ENCODE data around the gene ANKRD17.

ANKRD17 gene

DNA sequence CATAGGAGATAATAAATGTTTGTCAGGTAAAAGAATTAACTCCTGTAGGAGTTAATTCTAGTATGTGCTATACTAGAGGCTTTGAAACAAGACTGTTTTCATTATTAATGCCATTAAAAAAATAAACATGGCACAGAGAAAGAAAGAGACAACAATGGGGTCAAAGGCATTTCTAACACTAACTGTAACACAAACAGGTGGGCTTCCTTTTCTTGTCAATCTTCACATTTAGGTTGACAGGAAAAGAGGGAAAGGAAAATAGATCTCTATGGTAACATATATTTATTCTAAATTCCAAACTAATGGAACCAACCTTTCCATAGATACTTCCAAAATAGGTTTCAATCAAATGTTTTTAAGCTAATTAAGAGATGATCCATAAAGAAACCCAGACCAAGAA, 9.8 kb downstream of the ANKRD17 start:
- H3K9me2 ChIP-seq (replicated peaks; ENCODE audit: control insufficient read depth, low read length) = no peaks in the 10 kb centered on the region
- no peaks in the 10 kb centered on the region for H3K27me3 ChIP-seq (ENCODE audit: control insufficient read depth, low read length)
- no peak overlapping the region for H3K4me3 ChIP-seq (ENCODE audit: low read length)
- H3K4me1 ChIP-seq (ENCODE audit: control insufficient read depth, low read length) = peaks cover 13% of the 10 kb centered on the region
- peaks cover 87% of the 10 kb centered on the region for H3K36me3 ChIP-seq (ENCODE audit: control insufficient read depth, low read length)
- H3K9me3 ChIP-seq (ENCODE audit: control insufficient read depth, insufficient read depth, low read length) = no peaks in the 10 kb centered on the region
- peaks cover 37% of the 10 kb centered on the region for H4K20me1 ChIP-seq (ENCODE audit: control insufficient read depth, insufficient read depth, low read depth, low read length)
- H3F3A ChIP-seq (ENCODE audit: control insufficient read depth, insufficient read depth) = peaks cover 2% of the 10 kb centered on the region; the same call in 1 of the 2 replicates
- peaks cover 100% of the 10 kb centered on the region for H3K79me2 ChIP-seq (ENCODE audit: control insufficient read depth, low read length)
- H3K27ac ChIP-seq (ENCODE audit: low read depth, low read length) = no peak overlapping the region
- TF ChIP-seq EZH2phosphoT487 (IDR thresholded peaks at IDR 0.05; ENCODE audit: borderline replicate concordance, low read length) = no peak
- TF ChIP-seq, protein P1, sequence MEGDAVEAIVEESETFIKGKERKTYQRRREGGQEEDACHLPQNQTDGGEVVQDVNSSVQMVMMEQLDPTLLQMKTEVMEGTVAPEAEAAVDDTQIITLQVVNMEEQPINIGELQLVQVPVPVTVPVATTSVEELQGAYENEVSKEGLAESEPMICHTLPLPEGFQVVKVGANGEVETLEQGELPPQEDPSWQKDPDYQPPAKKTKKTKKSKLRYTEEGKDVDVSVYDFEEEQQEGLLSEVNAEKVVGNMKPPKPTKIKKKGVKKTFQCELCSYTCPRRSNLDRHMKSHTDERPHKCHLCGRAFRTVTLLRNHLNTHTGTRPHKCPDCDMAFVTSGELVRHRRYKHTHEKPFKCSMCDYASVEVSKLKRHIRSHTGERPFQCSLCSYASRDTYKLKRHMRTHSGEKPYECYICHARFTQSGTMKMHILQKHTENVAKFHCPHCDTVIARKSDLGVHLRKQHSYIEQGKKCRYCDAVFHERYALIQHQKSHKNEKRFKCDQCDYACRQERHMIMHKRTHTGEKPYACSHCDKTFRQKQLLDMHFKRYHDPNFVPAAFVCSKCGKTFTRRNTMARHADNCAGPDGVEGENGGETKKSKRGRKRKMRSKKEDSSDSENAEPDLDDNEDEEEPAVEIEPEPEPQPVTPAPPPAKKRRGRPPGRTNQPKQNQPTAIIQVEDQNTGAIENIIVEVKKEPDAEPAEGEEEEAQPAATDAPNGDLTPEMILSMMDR (IDR thresholded peaks at IDR 0.05; ENCODE audit: low read depth, low read length, poor library complexity, severe bottlenecking) = no peak
- no peak overlapping the region for H3K4me2 ChIP-seq (ENCODE audit: low read length)

GRCh38 chr4:73248416-73248815, 10.2 kb downstream of the ANKRD17 start:
- Histone ChIP-seq H4K20me1 (ENCODE audit: control insufficient read depth, insufficient read depth, low read depth, low read length) (peaks cover 40% of the 10 kb centered on the region), H3K4me2 (ENCODE audit: low read length) (no peak overlapping the region), H3K79me2 (ENCODE audit: control insufficient read depth, low read length) (peaks cover 100% of the 10 kb centered on the region), H3K4me3 (ENCODE audit: low read length) (no peak overlapping the region), H3K36me3 (ENCODE audit: control insufficient read depth, low read length) (peaks cover 87% of the 10 kb centered on the region), H3K9me2 (replicated peaks; ENCODE audit: control insufficient read depth, low read length) (no peaks in the 10 kb centered on the region), H3K4me1 (ENCODE audit: control insufficient read depth, low read length) (peaks cover 15% of the 10 kb centered on the region), H3K27ac (ENCODE audit: low read depth, low read length) (no peak overlapping the region), H3K9me3 (ENCODE audit: control insufficient read depth, insufficient read depth, low read length) (no peaks in the 10 kb centered on the region), H3F3A (ENCODE audit: control insufficient read depth, insufficient read depth) (peaks cover 2% of the 10 kb centered on the region; the same call in 1 of the 2 replicates), H3K27me3 (ENCODE audit: control insufficient read depth, low read length) (no peaks in the 10 kb centered on the region)
- TF ChIP-seq, protein P1 (IDR thresholded peaks at IDR 0.05; ENCODE audit: low read depth, low read length, poor library complexity, severe bottlenecking) = no peak

DNA sequence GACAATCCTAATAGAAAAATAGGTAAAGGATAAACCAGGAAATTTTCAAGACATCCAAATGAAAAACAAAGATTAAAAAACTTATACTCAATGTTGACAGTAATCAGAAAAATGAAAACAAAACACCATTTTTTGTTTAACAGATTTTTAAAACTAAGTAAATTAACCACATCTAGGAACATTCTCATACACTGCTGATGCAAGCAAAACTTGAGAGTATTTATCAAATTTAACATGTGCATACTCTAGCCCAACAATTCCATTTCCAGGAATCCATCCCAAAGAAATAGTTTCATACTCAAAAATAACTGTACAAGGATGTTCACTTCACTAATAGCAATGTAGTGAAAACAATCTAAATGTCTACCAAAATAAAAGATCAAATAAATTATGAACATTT, 11.5 kb downstream of the ANKRD17 start:
- H3K4me1 ChIP-seq (ENCODE audit: control insufficient read depth, low read length) = peaks cover 10% of the 10 kb centered on the region
- H3F3A ChIP-seq (ENCODE audit: control insufficient read depth, insufficient read depth) = peaks cover 2% of the 10 kb centered on the region; the same call in 1 of the 2 replicates
- no peaks in the 10 kb centered on the region for H3K27me3 ChIP-seq (ENCODE audit: control insufficient read depth, low read length)
- peaks cover 100% of the 10 kb centered on the region for H3K79me2 ChIP-seq (ENCODE audit: control insufficient read depth, low read length)
- peaks cover 37% of the 10 kb centered on the region for H4K20me1 ChIP-seq (ENCODE audit: control insufficient read depth, insufficient read depth, low read depth, low read length)
- H3K36me3 ChIP-seq (ENCODE audit: control insufficient read depth, low read length) = peaks cover 84% of the 10 kb centered on the region
- no peak overlapping the region for H3K4me2 ChIP-seq (ENCODE audit: low read length)
- no peak overlapping the region for H3K4me3 ChIP-seq (ENCODE audit: low read length)
- H3K9me2 ChIP-seq (replicated peaks; ENCODE audit: control insufficient read depth, low read length) = no peaks in the 10 kb centered on the region
- no peaks in the 10 kb centered on the region for H3K9me3 ChIP-seq (ENCODE audit: control insufficient read depth, insufficient read depth, low read length)
- H3K27ac ChIP-seq (ENCODE audit: low read depth, low read length) = no peak overlapping the region
- TF ChIP-seq, protein P1 (IDR thresholded peaks at IDR 0.05; ENCODE audit: low read depth, low read length, poor library complexity, severe bottlenecking) = no peak
- no peak for TF ChIP-seq EZH2phosphoT487 (IDR thresholded peaks at IDR 0.05; ENCODE audit: borderline replicate concordance, low read length)

Measured in DOHH2 (cell line).